Osteoblast (primary cell): ENCODE results near the gene PYCR2. TPM values are rescaled to one million over a fixed set of nuclear protein-coding genes. Genes with fewer than 3 reads are reported as not detected.
"Not testable (repeated sequence)": the region's sequence is repeated elsewhere in the genome, so short reads cannot be mapped to it uniquely, and the experiment has no call there.

ENCODE experiments used
- DNase-seq: peaks from one replicate; pipeline ENCODE4 v3.0.0; 2011; ENCODE audit warnings: low spot score, mixed read lengths; ENCODE audit not compliant: insufficient read length; ENCODE audit errors: missing footprints
- H2AFZ ChIP-seq: 2 replicates; pipeline ENCODE4 v1.6.0; 2011; ENCODE audit warnings: mild to moderate bottlenecking, low read length
- H3K27ac ChIP-seq: 2 replicates; pipeline ENCODE4 v1.5.1; 2011; ENCODE audit warnings: mild to moderate bottlenecking, low read depth, low read length, moderate library complexity
- H3K27me3 ChIP-seq: 2 replicates; pipeline ENCODE4 v1.6.0; 2012; ENCODE audit warnings: mild to moderate bottlenecking, control low read depth, inconsistent platforms, low read length, moderate library complexity; ENCODE audit not compliant: insufficient read depth
- H3K36me3 ChIP-seq: 2 replicates; pipeline ENCODE4 v1.5.1; 2011; ENCODE audit warnings: mild to moderate bottlenecking, low read length, control low read depth, moderate library complexity; ENCODE audit not compliant: insufficient read depth
- H3K4me1 ChIP-seq: 2 replicates; pipeline ENCODE4 v1.5.1; 2011; ENCODE audit warnings: mild to moderate bottlenecking, low read length, control low read depth, moderate library complexity; ENCODE audit not compliant: insufficient read depth
- H3K4me2 ChIP-seq: 2 replicates; pipeline ENCODE4 v1.6.0; 2011; ENCODE audit warnings: mild to moderate bottlenecking, low read length; ENCODE audit not compliant: insufficient read depth
- H3K4me3 ChIP-seq: fragments of 200-600 bp; sonication (generic); 3 replicates; pipeline ENCODE4 v1.5.1; 2012; ENCODE audit warnings: mild to moderate bottlenecking, low read length, inconsistent platforms; ENCODE audit not compliant: insufficient read depth
- H3K79me2 ChIP-seq: 2 replicates; pipeline ENCODE4 v1.6.0; 2012; ENCODE audit warnings: mild to moderate bottlenecking, low read length, control low read depth, inconsistent platforms; ENCODE audit not compliant: insufficient read depth
- H3K9me3 ChIP-seq: 2 replicates; pipeline ENCODE4 v1.5.1; 2011; ENCODE audit warnings: low read depth, low read length, control low read depth
- H4K20me1 ChIP-seq: 2 replicates; pipeline ENCODE4 v1.6.0; 2012; ENCODE audit warnings: mild to moderate bottlenecking, low read length, control low read depth; ENCODE audit not compliant: insufficient read depth
- total RNA-seq: library from RNA; depleted of rRNA; stranded (reverse); fragments of >200 nt; gene quantifications from 2 replicates; pipeline ENCODE4 v1.2.3, GENCODE V29; 2012
- TF ChIP-seq, protein P1 (sequence below): IDR thresholded peaks from 2 replicates; pipeline ENCODE4 v1.5.1; 2011; ENCODE audit warnings: mild to moderate bottlenecking, low read depth, low read length, moderate library complexity; ENCODE audit errors: extremely low read depth

The PYCR2 gene
- total RNA-seq = 25.9 and 29.0 TPM in 2 replicates

- H2AFZ ChIP-seq = peak within 1 kb of the TSS; percentile 91
- peak; percentile 100 for DNase-seq
- peaks cover 29% of the 10 kb centered on the region for H3K79me2 ChIP-seq
- TF ChIP-seq, protein P1, sequence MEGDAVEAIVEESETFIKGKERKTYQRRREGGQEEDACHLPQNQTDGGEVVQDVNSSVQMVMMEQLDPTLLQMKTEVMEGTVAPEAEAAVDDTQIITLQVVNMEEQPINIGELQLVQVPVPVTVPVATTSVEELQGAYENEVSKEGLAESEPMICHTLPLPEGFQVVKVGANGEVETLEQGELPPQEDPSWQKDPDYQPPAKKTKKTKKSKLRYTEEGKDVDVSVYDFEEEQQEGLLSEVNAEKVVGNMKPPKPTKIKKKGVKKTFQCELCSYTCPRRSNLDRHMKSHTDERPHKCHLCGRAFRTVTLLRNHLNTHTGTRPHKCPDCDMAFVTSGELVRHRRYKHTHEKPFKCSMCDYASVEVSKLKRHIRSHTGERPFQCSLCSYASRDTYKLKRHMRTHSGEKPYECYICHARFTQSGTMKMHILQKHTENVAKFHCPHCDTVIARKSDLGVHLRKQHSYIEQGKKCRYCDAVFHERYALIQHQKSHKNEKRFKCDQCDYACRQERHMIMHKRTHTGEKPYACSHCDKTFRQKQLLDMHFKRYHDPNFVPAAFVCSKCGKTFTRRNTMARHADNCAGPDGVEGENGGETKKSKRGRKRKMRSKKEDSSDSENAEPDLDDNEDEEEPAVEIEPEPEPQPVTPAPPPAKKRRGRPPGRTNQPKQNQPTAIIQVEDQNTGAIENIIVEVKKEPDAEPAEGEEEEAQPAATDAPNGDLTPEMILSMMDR = no peak
- H3K4me2 ChIP-seq = peak within 1 kb of the TSS; percentile 96
- peaks cover 12% of the 10 kb centered on the region for H3K36me3 ChIP-seq
- H3K4me1 ChIP-seq = peaks cover 17% of the 10 kb centered on the region
- H4K20me1 ChIP-seq = peaks cover 12% of the 10 kb centered on the region
- peak within 1 kb of the TSS; percentile 86 for H3K27ac ChIP-seq
- H3K9me3 ChIP-seq = no peaks in the 10 kb centered on the region
- no peaks in the 10 kb centered on the region for H3K27me3 ChIP-seq
- peak within 1 kb of the TSS; percentile 99 for H3K4me3 ChIP-seq
Measured at GRCh38 chr1:225923692-225924555, at the start of gene PYCR2. TSS of gene PYCR2 (minus strand) at chr1:225924250. CDS start at chr1:225924110, 140 bp downstream.

- no peak overlapping the region for H2AFZ ChIP-seq
- H3K27ac ChIP-seq = no peak overlapping the region
- H3K4me3 ChIP-seq = no peak overlapping the region
- H3K27me3 ChIP-seq = no peaks in the 10 kb centered on the region
- peaks cover 3% of the 10 kb centered on the region for H3K36me3 ChIP-seq
- no peaks in the 10 kb centered on the region for H3K9me3 ChIP-seq
- no peak for DNase-seq
- no peaks in the 10 kb centered on the region for H4K20me1 ChIP-seq
- H3K4me2 ChIP-seq = no peak overlapping the region
- TF ChIP-seq, protein P1 = no peak
- no peaks in the 10 kb centered on the region for H3K79me2 ChIP-seq
- H3K4me1 ChIP-seq = no peaks in the 10 kb centered on the region
Measured at GRCh38 chr1:225973158-225973557, 49.1 kb upstream of the PYCR2 start.

GRCh38 chr1:225972344-225973152, 48.5 kb upstream of the PYCR2 start:
- DNase-seq = no peak
- no peaks in the 10 kb centered on the region for H3K9me3 ChIP-seq
- no peak overlapping the region for H3K4me3 ChIP-seq
- H3K36me3 ChIP-seq = no peaks in the 10 kb centered on the region
- TF ChIP-seq, protein P1 = no peak
- H3K4me1 ChIP-seq = no peaks in the 10 kb centered on the region
- H3K27me3 ChIP-seq = no peaks in the 10 kb centered on the region
- no peaks in the 10 kb centered on the region for H3K79me2 ChIP-seq
- H2AFZ ChIP-seq = no peak overlapping the region
- no peak overlapping the region for H3K27ac ChIP-seq
- no peaks in the 10 kb centered on the region for H4K20me1 ChIP-seq
- H3K4me2 ChIP-seq = no peak overlapping the region

DNA sequence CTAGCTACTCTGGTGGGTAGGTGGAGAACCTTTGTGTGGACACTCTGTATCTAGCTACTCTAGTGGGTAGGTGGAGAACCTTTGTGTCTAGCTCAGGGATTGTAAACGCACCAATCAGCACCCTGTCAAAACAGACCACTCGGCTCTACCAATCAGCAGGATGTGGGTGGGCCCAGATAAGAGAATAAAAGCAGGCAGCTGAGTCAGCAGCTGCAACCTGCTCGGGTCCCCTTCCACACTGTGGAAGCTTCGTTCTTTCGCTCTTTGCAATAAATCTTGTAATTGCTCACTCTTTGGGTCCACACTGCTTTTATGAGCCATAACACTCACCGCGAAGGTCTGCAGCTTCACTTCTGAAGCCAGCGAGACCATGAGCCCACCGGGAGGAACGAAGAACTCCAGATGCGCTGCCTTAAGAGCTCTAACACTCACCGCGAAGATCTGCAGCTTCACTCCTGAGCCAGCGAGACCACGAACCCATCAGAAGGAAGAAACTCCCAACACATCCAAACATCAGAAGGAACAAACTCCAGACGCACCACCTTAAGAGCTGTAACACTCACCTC, 46.6 kb upstream of the PYCR2 start:
- not testable (repeated sequence) for H3K36me3 ChIP-seq, H4K20me1 ChIP-seq, H3K27ac ChIP-seq, H3K4me3 ChIP-seq, H2AFZ ChIP-seq, H3K79me2 ChIP-seq, H3K4me1 ChIP-seq, H3K9me3 ChIP-seq, H3K27me3 ChIP-seq, DNase-seq, H3K4me2 ChIP-seq

GRCh38 chr1:225969751-225970150, 45.7 kb upstream of the PYCR2 start:
- not testable (repeated sequence) for H2AFZ ChIP-seq, H3K79me2 ChIP-seq, H3K36me3 ChIP-seq, H3K4me1 ChIP-seq, H3K9me3 ChIP-seq, H3K27ac ChIP-seq, DNase-seq, H3K27me3 ChIP-seq, H3K4me3 ChIP-seq, H4K20me1 ChIP-seq, H3K4me2 ChIP-seq
